AG09319 (cell line): Measurements from ENCODE around the gene CHD6.

ENCODE experiments used
- DNase-seq: peaks from one replicate; pipeline ENCODE4 v3.0.0-alpha.2; 2010; ENCODE audit warnings: low read depth; ENCODE audit errors: extremely low read depth
- TF ChIP-seq, protein P1 (sequence below): IDR thresholded peaks from 2 replicates; pipeline ENCODE4 v1.5.1; 2011; ENCODE audit warnings: low read depth, mild to moderate bottlenecking, inconsistent platforms, low read length, moderate library complexity

Gene CHD6

DNA sequence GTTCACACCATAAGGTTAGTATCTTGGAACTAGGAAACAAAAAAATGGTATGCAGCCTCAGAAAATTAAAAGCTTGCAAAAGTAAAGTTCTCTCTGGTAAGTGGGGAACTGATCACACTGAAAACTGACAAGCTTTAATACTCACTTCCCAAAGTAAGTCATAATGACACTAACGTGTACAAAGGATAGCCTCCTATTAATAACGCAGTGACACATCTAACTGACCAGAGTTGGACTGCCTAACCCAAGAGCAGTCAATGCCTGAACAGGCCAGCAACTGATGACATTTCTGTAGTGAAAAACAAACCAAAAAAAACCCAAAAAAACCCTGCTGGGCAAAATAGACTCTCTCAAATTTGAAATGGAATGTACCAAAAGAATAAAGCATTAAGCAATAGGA is 30.7 kb downstream of the CHD6 start:
- TF ChIP-seq, protein P1, sequence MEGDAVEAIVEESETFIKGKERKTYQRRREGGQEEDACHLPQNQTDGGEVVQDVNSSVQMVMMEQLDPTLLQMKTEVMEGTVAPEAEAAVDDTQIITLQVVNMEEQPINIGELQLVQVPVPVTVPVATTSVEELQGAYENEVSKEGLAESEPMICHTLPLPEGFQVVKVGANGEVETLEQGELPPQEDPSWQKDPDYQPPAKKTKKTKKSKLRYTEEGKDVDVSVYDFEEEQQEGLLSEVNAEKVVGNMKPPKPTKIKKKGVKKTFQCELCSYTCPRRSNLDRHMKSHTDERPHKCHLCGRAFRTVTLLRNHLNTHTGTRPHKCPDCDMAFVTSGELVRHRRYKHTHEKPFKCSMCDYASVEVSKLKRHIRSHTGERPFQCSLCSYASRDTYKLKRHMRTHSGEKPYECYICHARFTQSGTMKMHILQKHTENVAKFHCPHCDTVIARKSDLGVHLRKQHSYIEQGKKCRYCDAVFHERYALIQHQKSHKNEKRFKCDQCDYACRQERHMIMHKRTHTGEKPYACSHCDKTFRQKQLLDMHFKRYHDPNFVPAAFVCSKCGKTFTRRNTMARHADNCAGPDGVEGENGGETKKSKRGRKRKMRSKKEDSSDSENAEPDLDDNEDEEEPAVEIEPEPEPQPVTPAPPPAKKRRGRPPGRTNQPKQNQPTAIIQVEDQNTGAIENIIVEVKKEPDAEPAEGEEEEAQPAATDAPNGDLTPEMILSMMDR = no peak

GRCh38 chr20:41586772-41587171 is 31.4 kb downstream of the CHD6 start:
- DNase-seq = no peak
- TF ChIP-seq, protein P1 = no peak

More for the DNA sequence above, 30.7 kb downstream of the CHD6 start:
- DNase-seq = no peak

DNA sequence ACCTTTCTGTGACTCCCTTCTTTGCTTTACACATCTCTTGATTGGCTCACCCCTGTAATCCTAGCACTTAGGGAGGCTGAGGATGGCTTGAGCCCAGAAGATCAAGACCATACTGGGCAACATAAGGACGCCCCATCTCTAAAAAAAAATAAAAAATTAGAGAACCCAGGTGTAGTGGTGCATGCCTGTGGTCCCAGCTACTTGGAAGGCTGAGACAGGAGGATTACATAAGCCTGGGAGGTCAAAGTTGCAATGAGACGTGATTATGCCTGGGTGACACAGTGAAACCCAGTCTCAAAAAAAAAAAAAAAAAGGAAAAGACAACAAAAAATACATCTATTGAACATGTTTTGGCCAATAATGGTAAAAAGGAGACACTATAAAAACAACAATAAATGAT is 37.8 kb downstream of the CHD6 start:
- TF ChIP-seq, protein P1 = no peak
- no peak for DNase-seq

GRCh38 chr20:41577129-41578009 is 40.8 kb downstream of the CHD6 start:
- TF ChIP-seq, protein P1 = no peak
- no peak for DNase-seq

DNA sequence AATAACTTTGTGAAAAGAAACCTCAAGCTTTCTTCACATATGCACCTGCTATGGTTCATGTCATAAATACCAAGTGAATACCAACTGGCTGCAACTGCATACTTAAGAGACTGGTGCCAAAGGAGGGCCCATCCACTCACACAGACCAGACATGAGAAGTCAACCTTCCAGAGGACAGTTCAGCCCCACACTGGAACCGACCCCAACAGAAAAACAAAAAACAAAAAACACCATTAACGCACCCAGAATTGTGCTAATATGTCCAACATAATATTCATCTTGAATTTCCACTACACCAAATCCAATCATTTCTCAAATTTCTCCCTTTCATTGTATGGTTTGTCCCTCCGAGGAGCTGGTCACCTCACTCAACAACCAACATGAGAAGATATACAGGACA is 42.8 kb downstream of the CHD6 start:
- TF ChIP-seq, protein P1 = no peak
- DNase-seq = no peak

DNA sequence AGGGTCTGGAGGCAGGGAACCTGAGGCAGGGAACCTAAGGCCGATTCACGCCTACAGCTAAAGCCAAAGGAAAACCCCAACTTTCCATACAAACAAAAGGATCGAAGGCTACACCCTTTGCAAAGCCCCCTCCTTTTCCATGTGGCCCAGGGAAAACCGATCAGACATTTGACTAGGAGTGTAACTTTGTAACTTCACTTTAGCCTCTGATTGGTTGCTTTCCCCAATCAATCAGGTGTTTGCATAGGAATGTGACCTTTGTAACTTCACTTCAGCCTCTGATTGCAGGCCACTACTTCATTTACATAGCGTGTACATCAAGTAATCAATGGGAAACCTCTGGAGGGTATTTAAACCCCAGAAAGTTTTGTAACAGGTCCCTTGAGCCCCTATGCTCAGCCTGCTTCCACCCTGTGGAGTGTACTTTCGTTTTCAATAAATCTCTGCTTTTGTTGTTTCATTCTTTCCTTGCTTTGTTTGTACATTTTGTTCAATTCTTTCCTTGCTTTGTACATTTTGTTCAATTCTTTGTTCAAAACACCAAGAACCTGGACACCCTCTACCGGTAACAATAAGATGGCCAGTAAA is 43.3 kb downstream of the CHD6 start:
- no peak for DNase-seq
- TF ChIP-seq, protein P1 = no peak

GRCh38 chr20:41573955-41574354 is 44.2 kb downstream of the CHD6 start:
- TF ChIP-seq, protein P1 = no peak

More at GRCh38 chr20:41573955-41574354, 44.2 kb downstream of the CHD6 start:
- no peak for DNase-seq
